Occipital lobe (tissue), 2 donors: ENCODE measurements around the gene SLC10A6. TPM values are rescaled to one million over a fixed set of nuclear protein-coding genes. Genes with fewer than 3 reads are reported as not detected.

Experiments used
- DNase-seq: peaks from one replicate; lab custom pipeline; 2025; lab: John Stamatoyannopoulos, UW
- total RNA-seq: library from RNA; depleted of rRNA; stranded (reverse); fragments of >200 nt; gene quantifications from one replicate; pipeline ENCODE4 v1.2.3, GENCODE V29; 2014

The SLC10A6 gene
- total RNA-seq, 1 donor from 2014 or later = not detected

DNA sequence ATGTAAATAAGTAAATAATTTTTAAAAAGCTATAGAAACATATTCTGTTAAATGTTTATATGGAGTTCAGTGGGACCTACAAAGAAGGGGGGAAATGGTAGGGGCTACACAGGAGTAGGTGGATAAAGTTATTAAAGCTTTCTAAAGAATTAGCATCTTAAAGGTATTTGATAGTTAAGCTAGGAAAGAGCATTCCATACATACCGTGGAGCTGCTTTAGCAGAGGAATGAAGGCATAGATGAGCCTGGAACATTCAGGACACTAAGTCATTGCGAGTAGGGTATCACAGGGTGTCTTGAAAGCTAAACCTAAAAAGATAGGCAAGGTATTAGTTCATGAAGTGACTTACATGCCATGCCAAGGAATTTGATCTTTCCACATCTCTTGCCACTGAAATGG, 60.4 kb downstream of the SLC10A6 start:
- DNase-seq = no peak

DNA sequence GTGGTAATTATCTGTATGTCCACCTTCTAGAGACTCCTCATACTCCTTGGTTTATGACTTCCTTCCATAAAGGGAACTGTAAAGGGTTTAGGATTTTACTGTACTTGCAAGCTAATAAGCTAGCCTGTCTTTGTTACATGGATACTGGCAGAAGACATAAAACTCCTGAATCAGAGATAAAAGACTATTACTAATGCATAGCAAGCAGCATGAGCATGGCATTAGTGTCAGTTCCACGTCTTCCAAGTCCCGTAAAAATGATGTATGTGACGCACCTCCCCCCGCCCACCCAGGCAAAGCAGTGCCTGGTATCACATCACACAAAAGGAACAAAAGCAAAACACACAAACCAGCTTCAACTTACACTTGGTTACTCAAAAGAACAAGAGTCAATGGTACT, 71.0 kb downstream of the SLC10A6 start:
- DNase-seq = no peak

DNA sequence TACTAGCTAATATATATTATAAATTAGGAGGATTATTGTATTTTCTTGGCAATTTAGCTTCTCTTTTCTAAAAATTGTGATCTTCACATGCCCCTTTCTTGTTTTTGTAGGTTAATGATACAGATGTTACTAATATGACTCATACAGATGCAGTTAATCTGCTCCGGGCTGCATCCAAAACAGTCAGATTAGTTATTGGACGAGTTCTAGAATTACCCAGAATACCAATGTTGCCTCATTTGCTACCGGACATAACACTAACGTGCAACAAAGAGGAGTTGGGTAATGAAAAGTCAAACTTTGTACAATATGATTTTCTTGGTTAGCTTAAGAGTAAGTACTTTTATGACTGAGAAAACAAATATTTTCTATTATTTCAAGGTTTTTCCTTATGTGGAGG, 74.1 kb downstream of the SLC10A6 start:
- DNase-seq = no peak

Other genes starting within 250 kb of the SLC10A6 start
- gene C4orf36, start 43.0 kb upstream of the SLC10A6 start, total RNA-seq = 1.6 TPM
- gene AFF1, start 85.6 kb upstream of the SLC10A6 start, total RNA-seq = 5.8 TPM